GM19193 (cell line): Measurements from ENCODE around the gene DIPK1A.

Experiments used
- POLR2A ChIP-seq: IDR thresholded peaks from 4 replicates; pipeline ENCODE4 v1.6.1; 2011; ENCODE audit not compliant: insufficient read depth, insufficient read length; ENCODE audit errors: extremely low read depth

The DIPK1A gene

DNA sequence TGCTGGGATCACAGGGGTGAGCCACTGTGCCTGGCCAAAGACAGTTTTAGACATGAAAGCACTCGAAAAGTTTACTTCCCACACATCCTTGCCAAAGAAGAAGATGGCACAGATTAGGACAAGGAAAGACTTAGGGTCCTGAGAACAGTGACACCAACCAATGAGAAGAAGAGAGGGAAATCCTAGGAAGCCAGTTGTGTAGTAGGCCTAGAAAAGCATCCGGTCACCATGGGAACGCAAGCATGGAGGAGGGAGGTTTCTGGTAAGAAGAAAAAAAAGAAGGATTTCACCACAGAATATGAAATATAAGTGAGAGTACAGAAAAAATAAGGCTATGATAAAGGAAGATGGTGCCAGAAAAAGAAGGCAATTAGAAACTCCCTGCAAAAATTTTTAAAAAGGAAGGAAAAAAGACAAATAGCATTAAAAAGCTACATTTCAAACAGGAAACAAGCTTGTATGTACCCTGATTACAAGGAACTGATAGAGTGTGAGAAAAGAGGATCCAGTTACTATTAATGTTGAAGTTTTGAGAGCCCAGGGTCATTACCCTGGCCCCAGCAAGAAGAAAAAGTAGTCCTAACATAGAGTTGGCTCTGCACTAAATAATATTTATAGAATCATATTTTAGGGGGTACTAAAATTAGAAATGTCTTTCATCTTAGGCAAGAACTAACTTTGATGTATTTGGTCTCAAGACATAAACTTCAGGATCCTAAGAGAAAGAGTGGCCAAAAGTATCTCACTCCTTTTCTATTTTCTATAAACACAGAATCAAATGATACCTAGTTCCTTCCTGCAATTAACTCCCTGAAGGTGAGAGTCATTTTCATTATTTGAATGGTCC is 16.1 kb downstream of the DIPK1A start:
- no peak for TF ChIP-seq POLR2A

DNA sequence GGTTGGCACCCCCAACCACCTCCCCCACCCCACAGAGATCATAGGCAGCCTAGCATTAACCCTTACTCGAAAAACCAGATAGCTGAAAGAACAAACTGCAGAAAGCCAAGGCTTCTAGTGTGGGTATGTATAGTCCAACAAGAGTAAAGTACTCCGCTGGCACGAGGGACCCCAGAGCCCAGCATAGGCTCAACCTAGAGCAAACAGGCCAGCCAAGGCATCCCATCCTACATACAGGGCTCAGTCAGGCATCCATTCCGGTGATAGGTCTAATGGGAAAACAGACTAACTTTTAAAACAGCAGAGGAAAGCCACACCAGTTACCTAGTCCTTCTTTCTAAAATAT is 17.8 kb downstream of the DIPK1A start:
- no peak for TF ChIP-seq POLR2A

DNA sequence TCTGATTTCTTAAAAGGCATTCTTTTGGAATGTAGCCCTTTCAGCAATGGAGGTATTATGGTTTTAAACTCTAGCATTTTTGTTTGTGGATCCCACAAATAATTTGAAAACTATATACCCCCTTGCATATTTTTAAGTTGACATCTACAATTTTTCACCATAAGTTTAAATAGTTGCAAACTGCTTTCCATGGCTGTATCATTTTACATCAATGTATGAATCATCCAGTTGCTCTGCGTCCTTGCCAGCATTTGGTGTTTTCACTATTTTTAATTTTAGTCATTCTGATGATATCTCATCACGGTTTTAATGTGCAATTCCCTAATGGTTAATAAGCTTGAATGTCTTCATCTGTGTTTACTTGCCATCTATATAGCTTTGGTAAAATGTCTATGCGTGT is 20.7 kb downstream of the DIPK1A start:
- no peak for TF ChIP-seq POLR2A

DNA sequence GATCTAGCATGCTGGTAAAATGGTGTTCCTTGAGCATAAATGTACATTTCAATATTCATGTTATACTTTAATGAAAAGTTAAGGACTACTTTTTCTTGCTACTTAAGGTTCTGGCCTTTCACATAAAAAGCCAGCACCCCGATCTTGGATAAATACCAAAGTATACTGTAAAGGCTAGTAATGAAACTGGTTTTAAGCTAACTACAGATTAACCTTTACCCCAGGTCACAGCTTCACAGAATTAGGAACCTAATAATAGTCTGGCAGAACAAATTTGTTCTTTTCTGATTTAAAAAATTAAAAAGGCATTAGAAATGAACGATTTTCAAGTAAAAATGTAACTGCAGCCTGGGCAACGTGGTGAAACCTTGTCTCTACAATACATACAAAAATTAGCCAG is 23.5 kb downstream of the DIPK1A start:
- TF ChIP-seq POLR2A: no peak

DNA sequence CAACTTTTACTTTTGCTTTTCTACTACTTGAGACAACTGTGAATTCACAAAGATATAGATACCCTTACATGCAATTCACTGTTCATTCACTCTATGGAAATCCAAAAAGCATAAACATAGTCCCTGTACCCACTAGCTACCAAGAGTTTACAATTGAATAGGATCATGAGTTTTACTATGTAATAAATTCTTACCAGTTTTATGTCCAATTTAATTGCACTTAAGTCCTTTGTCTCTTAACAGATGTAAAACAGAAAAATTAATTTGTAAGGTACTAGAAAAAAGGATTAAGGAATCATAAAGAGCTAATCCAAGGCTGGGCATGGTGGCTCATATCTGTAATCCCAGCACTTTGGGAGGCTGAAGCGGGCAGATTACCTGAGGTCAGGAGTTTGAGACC is 24.4 kb downstream of the DIPK1A start:
- no peak for TF ChIP-seq POLR2A

DNA sequence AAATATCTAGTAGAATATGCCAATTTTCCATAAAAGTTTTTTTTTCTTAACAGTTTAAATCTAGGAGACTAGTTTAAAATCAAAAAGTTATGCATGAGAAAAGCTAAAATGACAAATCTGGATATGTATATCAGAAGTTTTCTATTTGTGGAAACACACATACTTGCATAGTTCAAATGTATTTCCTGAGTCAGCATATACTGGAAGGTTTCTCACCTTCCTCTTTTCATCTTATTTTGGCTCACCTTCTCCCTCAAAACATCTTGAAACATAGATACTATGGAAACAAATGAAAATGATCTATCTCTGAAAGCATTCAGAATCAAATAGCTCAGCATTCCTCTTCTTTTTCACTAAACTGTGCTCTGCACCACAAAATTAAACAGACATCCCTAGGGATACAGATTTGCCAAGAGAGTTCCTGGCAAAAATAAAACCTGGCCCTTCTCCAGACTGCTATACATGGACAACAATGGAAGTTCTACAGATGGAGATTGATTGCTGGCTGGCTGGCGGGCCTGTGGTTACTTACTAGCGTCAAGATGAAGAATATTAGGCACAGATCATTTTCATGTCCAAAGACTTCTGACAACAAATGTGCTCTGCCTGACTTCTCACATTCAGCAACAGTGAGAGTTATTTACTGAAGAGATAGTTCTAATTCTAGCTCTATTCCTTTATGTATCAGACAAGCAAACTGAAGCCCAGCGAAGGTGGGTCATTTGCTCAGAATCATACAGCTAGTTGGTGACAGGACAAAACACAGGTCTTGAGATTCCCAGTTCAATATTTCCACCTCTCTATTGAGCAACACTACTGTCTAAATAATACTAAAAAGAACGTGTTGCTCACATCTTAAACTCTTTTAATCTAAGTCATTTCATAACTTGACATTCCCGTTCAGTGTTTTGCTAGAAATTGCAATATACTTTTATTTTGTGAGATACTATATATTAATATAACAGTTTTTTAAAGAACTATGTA is 26.6 kb downstream of the DIPK1A start:
- no peak for TF ChIP-seq POLR2A

DNA sequence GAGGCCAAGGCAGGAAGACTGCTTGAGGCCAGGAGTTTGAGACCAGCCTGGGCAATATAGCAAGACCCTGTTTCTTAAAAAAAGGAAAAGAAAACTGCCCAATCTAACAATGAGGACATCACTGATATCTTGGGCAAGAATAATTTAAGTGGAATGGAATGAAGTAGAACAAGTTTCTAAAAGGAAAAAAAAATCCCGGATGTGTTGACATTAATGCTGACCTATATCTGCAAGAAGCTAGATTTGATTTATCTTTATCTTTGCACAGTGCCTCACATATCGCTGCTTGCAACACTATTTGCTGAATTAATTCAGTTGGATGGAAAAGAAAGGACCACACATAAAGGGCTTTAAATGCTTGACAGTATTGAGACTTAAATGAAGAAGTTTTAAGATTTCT is 27.8 kb downstream of the DIPK1A start:
- no peak for TF ChIP-seq POLR2A

DNA sequence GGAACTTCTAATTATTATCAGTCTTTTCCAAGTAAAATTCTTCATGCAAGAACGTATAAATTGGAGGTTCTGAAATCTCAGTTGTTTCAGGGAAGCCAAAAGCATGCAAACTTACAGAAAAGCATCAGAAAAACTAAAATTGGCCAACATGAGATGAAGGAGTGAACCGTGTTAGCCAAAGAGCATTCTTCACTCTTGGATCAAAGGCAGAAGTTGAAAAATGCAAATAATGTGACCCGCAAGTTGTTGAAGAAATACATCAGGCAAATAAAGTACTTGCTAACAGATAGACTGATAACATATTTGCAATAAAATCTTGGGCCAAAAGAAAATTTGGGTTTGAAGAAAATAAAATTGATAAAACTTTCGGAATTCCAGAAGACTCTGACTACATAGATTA is 29.6 kb downstream of the DIPK1A start:
- TF ChIP-seq POLR2A: no peak

DNA sequence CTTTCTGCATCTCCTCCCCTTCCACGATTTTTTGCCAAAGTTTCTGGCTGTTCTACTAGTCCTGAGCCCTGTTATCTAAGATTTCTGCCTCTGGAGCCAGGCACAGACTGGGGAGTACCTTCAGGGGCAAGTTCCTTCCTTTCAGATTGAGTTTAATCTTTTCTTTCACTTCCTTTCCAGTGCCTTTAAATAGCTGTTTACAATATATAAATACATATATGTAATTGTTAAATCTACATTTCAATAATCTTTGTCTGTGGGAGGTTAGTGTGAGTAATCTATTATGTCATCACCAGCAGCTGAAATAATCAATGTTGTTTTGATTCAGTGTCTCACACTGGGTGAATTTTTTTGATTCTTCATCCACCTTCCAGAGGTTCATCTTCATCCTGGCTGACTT is 31.8 kb downstream of the DIPK1A start:
- no peak for TF ChIP-seq POLR2A

DNA sequence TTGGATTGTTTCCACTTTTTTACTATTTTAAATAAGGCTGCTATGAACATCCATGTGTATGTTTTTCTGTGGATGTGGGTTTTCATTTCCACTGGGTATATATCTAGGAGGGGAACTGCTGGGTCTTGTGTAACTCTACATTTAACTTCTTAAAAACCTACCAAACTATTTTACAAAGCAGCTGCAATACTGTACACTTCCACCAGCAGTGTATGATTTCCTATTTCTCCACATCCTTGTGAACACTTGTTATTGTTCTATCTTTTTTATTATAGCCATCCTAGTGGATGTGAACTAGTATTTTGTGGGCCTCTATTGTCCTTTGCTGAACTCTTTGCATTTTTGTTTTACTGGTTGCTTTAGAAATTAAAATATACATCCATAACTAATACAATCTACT is 33.4 kb downstream of the DIPK1A start:
- TF ChIP-seq POLR2A: no peak

DNA sequence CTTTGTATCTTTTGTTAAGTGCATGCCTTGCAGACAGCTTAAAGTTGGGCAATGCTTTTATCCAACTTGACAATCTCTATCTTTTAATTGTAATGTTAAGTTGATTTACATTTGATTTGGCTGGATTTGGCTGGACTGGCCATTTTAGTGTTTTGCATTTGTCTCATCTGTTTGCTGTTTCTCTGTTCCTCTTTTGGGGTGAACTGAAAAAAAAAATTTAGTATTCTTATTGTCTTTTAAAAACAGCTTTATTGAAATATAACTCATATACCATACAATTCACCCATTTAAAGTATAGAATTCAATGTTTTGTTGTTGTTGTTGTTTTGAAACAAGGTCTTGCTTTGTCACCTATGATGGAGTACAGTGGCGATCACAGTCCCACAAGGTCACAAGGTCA is 34.4 kb downstream of the DIPK1A start:
- TF ChIP-seq POLR2A: no peak

DNA sequence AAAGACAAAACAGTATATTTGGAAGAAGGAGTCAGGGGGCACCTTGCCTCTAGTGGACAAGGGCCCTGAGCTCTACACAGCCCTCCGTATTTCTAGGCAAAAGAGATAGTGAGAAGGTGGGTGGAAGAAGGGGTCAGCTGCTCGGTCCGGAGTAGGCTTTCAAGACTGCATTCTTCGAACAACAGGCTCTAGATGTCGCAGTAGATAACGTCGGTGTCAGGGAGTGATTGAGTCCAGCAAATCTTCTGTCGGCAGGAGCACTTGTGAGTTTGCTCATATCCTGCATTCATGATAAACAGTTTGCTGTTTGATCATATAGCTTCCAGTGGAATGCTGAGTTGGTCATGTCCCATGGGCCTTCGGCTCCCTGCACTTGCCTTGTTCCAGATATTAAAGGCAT is 36.8 kb downstream of the DIPK1A start:
- TF ChIP-seq POLR2A: no peak

DNA sequence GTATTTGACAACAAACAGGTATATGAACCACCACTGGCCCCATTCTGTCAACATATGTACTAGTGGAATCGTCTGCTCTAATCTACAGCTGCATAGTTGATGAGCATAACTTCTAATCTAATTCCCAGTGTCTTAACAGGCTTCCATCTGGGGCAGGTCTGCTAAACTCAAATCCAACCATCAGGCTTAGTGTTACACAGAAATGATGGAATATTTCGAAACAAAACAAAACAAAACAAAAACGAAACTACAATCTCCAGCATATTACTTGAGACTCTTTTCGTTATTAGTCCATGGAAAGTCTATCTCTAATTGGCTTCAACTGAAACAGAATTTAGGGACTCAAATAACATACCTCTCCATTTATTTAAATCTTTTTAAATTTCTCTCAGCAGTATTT is 37.6 kb downstream of the DIPK1A start:
- TF ChIP-seq POLR2A: no peak

DNA sequence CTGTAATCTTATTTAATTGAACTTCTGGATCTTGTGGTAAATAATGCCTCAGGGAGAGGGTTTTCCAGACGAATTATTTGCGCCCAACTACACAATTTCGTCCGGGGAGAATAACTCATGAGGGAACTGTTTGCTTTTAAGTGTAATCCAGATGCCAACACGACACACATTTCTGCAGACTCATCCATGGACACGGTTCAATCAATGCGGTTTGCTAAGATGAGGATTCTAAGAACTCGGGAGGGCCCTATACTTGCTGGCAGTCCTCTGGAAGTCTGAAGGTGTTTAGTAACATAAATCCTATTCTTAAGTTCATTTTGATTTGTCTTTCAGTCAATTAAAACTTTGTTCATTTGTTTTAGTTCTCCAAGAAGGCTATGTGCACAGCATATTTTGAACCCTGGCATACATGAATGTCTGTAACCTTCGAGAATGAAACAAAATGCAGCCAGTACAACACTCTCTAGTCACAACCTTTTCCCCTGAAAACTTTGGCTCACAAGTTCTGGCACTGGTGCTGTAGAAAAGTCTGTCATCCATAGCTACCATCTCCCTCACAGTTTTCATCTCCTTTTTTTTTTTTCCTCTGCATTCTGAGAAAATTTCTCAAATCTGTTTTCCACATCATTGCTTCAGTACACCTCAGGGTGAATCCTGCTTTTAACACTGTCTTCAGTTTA is 38.8 kb downstream of the DIPK1A start:
- no peak for TF ChIP-seq POLR2A
